Gastroesophageal sphincter (tissue), 4 donors: ENCODE measurements around the gene GPR139. TPM values are rescaled to one million over a fixed set of nuclear protein-coding genes. Genes with fewer than 3 reads are reported as not detected.

Experiments
- ATAC-seq: fragments of 150-250 bp; one replicate; pipeline ENCODE4 v1.9.1; 2016; ENCODE audit warnings: mild to moderate bottlenecking, moderate library complexity
- H3K27ac ChIP-seq, 4 donors: fragments of 200-600 bp; sonication (generic) in 3 of 4; 1 replicate in 3 of 4; 2 replicates in 1 of 4; pipeline ENCODE4 v1.5.1; 2016 to 2019
- H3K27me3 ChIP-seq: fragments of 200-600 bp; sonication (generic); one replicate; pipeline ENCODE4 v1.5.1; 2019
- H3K36me3 ChIP-seq, 2 donors: fragments of 200-600 bp; sonication (generic); one replicate each; pipeline ENCODE4 v1.5.1; 2019; ENCODE audit warnings: control low read depth in 1 of 2
- H3K4me1 ChIP-seq, 3 donors: fragments of 200-600 bp; sonication (generic); 1 replicate in 2 of 3; 2 replicates in 1 of 3; pipeline ENCODE4 v1.5.1; 2016 to 2019; ENCODE audit warnings: control low read depth in 2 of 3
- H3K4me3 ChIP-seq, 2 donors: fragments of 200-600 bp; sonication (generic); one replicate each; pipeline ENCODE4 v1.5.1; 2019; ENCODE audit warnings: mild to moderate bottlenecking in 1 of 2, moderate library complexity in 1 of 2
- H3K9me3 ChIP-seq, 3 donors: fragments of 200-600 bp; sonication (generic); one replicate each; pipeline ENCODE4 v1.5.1; 2017 to 2019; ENCODE audit warnings: control low read depth in 2 of 3
- EP300 ChIP-seq: sonication (generic); formaldehyde crosslinking; IDR thresholded peaks from one replicate; pipeline ENCODE4 v1.6.1; 2017; ENCODE audit warnings: antibody characterized with exemption, mild to moderate bottlenecking
- POLR2A ChIP-seq, 2 donors: fragments of 450-650 bp; IDR thresholded peaks; one replicate each; pipeline ENCODE4 v1.6.1; 2017; ENCODE audit warnings: antibody characterized with exemption in 2 of 2, mild to moderate bottlenecking in 2 of 2, moderate library complexity in 1 of 2
- POLR2AphosphoS5 ChIP-seq: sonication (generic); formaldehyde crosslinking; IDR thresholded peaks from one replicate; pipeline ENCODE4 v1.6.1; 2017; ENCODE audit warnings: antibody characterized with exemption
- WGBS, 2 donors: methylation state at CpG; one replicate each; pipeline ENCODE4 v1.1.5; 2018; ENCODE audit warnings: low coverage in 1 of 2; 5-methylcytosine and 5-hydroxymethylcytosine counted together
- total RNA-seq, 4 donors: library from RNA; depleted of rRNA; stranded (reverse); fragments of >200 nt; gene quantifications; one replicate each; pipeline ENCODE4 v1.1.0, GENCODE V29; 2016
- TF ChIP-seq, protein P1 (sequence below), 4 experiments: fragments of 200-600 bp in 2 of 4; fragments of 450-650 bp in 2 of 4; sonication (generic) in 1 of 4; IDR thresholded peaks; one replicate each; pipeline ENCODE4 v1.5.1; 2017 to 2019; ENCODE audit warnings: antibody characterized with exemption in 4 of 4, mild to moderate bottlenecking in 2 of 4, moderate library complexity in 2 of 4

GPR139 gene
- total RNA-seq, 4 donors from 2014 or later, result 0.23 TPM; not detected in 3

DNA sequence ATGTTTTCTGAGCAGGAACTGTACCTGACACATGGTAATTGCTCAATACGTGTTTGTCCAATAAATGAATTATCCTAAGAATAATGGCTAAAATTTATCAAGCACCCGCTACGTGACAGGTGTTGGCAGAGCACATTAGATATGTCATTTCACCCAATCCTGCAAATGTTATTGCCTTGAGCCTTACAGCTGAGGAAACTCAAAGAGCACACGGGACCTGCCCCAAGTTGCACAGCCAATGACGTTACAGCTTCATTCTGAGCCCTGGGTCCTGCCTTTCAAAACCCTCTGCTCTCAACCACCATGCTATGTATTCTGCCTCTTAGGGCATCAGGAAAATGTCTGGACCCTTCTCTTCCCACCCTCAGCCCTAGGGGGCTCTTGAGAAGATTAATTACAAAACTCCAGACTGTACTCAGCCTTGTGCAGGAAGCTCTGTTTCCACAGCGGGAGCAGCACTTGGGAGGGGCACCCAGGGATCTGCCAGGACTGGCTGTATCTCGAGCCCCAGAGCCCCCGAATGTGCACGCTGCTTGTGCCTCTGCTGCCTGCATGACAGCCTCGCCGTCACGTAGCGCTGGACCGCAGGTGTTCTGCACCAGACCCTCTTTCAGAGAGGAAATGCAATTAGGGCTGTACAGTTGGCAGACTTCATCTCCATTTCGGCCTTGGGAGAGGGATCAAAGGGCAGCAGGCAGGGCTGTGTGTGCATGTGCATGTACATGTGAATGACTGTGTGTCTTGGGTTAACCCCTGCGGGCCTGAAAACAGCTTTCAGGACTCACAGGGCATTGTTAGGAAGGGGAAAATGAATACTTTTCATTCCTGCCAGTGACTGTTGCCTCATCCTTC lies 71.6 kb downstream of the GPR139 start:
- Histone ChIP-seq H3K4me3 (no peak overlapping the region), H3K36me3 (no peaks in the 10 kb centered on the region), H3K9me3 (peaks cover 0 to 14% (median 0%) of the 10 kb centered on the region in 3 donors), H3K27ac (no peak overlapping the region), H3K4me1 (no peaks in the 10 kb centered on the region), H3K27me3 (peaks cover 19% of the 10 kb centered on the region)
- WGBS, 2 donors, result 59 to 63% methylated on average over 3 to 5 of the region's 16 CpGs
- TF ChIP-seq POLR2A (IDR thresholded peaks at IDR 0.05), result no peak
- TF ChIP-seq EP300, result no peak
- no peak for TF ChIP-seq POLR2AphosphoS5
- no peak for ATAC-seq

- 30 to 72% methylated on average over 1 to 2 of the region's 4 CpGs for WGBS, 2 donors
- TF ChIP-seq POLR2A (IDR thresholded peaks at IDR 0.05) (no peak), POLR2AphosphoS5 (no peak), EP300 (no peak)
- TF ChIP-seq, protein P1, sequence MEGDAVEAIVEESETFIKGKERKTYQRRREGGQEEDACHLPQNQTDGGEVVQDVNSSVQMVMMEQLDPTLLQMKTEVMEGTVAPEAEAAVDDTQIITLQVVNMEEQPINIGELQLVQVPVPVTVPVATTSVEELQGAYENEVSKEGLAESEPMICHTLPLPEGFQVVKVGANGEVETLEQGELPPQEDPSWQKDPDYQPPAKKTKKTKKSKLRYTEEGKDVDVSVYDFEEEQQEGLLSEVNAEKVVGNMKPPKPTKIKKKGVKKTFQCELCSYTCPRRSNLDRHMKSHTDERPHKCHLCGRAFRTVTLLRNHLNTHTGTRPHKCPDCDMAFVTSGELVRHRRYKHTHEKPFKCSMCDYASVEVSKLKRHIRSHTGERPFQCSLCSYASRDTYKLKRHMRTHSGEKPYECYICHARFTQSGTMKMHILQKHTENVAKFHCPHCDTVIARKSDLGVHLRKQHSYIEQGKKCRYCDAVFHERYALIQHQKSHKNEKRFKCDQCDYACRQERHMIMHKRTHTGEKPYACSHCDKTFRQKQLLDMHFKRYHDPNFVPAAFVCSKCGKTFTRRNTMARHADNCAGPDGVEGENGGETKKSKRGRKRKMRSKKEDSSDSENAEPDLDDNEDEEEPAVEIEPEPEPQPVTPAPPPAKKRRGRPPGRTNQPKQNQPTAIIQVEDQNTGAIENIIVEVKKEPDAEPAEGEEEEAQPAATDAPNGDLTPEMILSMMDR (IDR thresholded peaks at IDR 0.05), result no peak
- Histone ChIP-seq H3K27ac (no peak overlapping the region), H3K4me1 (no peaks in the 10 kb centered on the region), H3K9me3 (peaks cover 0 to 5% (median 0%) of the 10 kb centered on the region in 3 donors), H3K4me3 (no peak overlapping the region), H3K36me3 (no peaks in the 10 kb centered on the region), H3K27me3 (peaks cover 27% of the 10 kb centered on the region)
- no peak for ATAC-seq
Observed at GRCh38 chr16:19997734-19998133, 76.0 kb downstream of the GPR139 start.

DNA sequence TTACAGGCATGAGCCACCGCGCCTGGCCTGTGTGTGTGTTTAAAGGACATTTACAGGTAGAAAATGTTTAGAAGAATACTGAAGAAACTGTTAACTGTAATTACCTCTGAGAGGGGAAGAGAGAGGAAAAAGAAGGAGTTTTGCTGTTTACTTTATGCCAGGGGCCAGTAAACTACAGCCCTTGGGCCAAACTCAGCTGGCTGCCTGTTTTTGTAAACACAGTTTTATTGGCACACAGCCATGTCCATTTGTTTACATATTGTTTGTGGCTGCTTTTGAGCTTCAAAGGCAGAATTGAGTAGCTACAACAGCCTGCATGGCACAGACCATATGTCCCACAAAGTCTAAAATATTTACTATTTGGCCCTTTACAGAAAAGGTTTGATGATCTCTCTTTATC lies 76.4 kb downstream of the GPR139 start:
- TF ChIP-seq EP300, result no peak
- TF ChIP-seq, protein P1 (IDR thresholded peaks at IDR 0.05), result no peak
- no peak for TF ChIP-seq POLR2AphosphoS5
- no peak for TF ChIP-seq POLR2A (IDR thresholded peaks at IDR 0.05)
- 88% methylated on average over 2 of the region's 2 CpGs; no CpG with 5 or more reads in 1 of the 2 donors for WGBS, 2 donors
- no peak for ATAC-seq

DNA sequence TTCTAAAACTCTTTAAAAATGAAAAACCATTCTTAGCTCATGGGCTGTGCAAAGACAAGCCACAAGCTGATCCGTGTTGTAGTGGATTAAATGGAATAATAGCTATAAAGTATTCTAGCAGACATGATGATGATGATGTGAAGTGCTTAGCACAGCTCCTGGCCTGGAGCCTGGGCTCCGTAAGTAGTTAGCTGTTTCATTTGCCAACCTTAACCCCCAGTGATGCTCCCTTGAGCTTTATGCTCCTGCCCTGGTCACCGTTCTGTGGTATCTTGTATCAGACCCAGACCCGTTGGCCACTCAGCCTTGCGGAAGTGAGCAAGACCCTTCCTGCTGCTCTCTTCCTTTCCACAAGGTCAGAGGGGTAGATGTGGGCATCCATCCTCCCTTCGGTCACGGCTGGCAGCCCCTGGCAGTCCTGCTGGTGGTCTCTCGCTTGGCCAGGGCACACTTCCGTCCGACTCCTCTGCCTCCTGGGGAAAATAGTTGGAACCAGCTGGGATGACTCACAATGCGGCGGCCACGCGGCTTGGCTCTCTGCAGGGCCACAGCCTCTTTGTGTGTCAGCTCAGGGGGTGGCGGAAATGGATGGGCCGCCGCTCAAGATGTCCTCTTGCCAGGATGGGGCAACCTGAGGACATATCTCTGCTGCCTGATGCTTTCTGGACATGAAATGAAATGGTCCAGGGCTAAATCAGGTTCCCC lies 79.1 kb downstream of the GPR139 start:
- Histone ChIP-seq H3K36me3 (no peaks in the 10 kb centered on the region), H3K4me1 (no peaks in the 10 kb centered on the region), H3K27ac (no peak overlapping the region), H3K9me3 (no peaks in the 10 kb centered on the region), H3K27me3 (peaks cover 32% of the 10 kb centered on the region), H3K4me3 (no peak overlapping the region)
- TF ChIP-seq POLR2A (IDR thresholded peaks at IDR 0.05) (no peak), POLR2AphosphoS5 (no peak), EP300 (no peak)
- TF ChIP-seq, protein P1 (IDR thresholded peaks at IDR 0.05), result no peak
- 61 to 83% methylated on average over 1 to 2 of the region's 17 CpGs for WGBS, 2 donors
- ATAC-seq, result no peak

More for the DNA sequence above, 76.4 kb downstream of the GPR139 start:
- Histone ChIP-seq H3K9me3 (peaks cover 0 to 2% (median 0%) of the 10 kb centered on the region in 3 donors), H3K4me1 (no peaks in the 10 kb centered on the region), H3K4me3 (no peak overlapping the region), H3K27me3 (peaks cover 22% of the 10 kb centered on the region), H3K27ac (no peak overlapping the region), H3K36me3 (no peaks in the 10 kb centered on the region)

DNA sequence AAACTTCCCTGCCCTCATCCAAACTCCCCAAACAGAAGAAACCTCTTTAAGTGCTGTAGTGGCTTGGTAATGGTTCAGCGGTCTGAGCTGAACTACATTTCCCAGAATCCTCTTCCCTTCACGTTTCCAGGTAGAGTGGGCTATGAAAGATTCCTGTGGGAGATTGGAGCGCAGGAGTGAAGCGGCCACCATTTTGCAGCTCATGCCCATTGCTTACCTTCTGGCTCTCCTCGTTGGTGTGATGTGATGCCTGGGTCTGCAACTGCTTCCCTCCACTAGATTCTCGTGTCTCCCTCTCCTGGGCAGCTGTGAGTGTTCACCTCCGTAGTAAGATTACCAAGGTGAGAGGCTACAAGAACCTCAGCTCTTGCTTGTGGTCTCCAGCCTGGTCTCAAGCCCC lies 82.1 kb downstream of the GPR139 start:
- ATAC-seq, result no peak
- WGBS, 2 donors, result 49 to 56% methylated on average over 2 of the region's 7 CpGs

More for the DNA sequence above, 82.1 kb downstream of the GPR139 start:
- Histone ChIP-seq H3K36me3 (no peaks in the 10 kb centered on the region), H3K4me3 (no peak overlapping the region), H3K9me3 (no peaks in the 10 kb centered on the region), H3K27me3 (peaks cover 41% of the 10 kb centered on the region), H3K27ac (no peak overlapping the region), H3K4me1 (no peaks in the 10 kb centered on the region)
- TF ChIP-seq, protein P1 (IDR thresholded peaks at IDR 0.05), result no peak
- TF ChIP-seq EP300, result no peak
- no peak for TF ChIP-seq POLR2AphosphoS5
- TF ChIP-seq POLR2A (IDR thresholded peaks at IDR 0.05), result no peak
